ENCODE measurements around the gene KCNK6. TPM values are rescaled to one million over a fixed set of nuclear protein-coding genes. Genes with fewer than 3 reads are reported as not detected.

Gene KCNK6
- total RNA-seq, result 1 to 10 TPM; 1.3 to 3.8 TPM

DNA sequence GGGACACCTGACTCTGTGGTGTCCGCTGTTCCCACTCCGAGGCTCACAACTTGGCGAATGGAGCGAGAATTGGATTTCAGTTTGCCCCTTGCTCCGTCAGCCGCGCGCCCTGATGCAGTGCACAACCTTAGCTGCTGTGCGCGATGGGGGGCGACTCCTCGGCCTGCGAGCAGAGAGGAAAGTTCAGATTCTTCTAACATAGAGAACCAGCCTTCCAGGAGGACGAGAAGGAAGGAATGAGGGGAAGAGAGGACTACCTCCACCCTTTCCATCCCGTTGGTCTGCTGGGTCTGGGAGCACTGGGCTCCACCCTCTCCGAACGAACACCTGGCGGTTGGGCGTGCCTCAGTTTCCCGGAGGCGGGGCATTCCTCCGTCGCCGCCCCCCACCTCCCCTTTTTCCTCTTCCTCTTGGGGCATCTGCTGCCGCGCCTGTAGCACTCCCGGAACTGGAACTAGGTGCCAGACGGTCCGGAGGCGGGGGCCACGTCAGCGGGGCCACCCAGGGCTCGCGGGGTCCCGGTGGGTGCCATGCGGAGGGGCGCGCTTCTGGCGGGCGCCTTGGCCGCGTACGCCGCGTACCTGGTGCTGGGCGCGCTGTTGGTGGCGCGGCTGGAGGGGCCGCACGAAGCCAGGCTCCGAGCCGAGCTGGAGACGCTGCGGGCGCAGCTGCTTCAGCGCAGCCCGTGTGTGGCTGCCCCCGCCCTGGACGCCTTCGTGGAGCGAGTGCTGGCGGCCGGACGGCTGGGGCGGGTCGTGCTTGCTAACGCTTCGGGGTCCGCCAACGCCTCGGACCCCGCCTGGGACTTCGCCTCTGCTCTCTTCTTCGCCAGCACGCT is at the start of gene KCNK6:
TSS of gene KCNK6 (plus strand) at position 425 of the 838 bp plus-strand sequence. CDS start at position 531, 106 bp downstream.
- TF ChIP-seq, protein P1, sequence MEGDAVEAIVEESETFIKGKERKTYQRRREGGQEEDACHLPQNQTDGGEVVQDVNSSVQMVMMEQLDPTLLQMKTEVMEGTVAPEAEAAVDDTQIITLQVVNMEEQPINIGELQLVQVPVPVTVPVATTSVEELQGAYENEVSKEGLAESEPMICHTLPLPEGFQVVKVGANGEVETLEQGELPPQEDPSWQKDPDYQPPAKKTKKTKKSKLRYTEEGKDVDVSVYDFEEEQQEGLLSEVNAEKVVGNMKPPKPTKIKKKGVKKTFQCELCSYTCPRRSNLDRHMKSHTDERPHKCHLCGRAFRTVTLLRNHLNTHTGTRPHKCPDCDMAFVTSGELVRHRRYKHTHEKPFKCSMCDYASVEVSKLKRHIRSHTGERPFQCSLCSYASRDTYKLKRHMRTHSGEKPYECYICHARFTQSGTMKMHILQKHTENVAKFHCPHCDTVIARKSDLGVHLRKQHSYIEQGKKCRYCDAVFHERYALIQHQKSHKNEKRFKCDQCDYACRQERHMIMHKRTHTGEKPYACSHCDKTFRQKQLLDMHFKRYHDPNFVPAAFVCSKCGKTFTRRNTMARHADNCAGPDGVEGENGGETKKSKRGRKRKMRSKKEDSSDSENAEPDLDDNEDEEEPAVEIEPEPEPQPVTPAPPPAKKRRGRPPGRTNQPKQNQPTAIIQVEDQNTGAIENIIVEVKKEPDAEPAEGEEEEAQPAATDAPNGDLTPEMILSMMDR (IDR thresholded peaks at IDR 0.05), result no peak
- Histone ChIP-seq H3K27me3 (no peaks in the 10 kb centered on the region), H3K4me3 (peak within 1 kb of the TSS; percentile 56 to 79), H3K9me3 (no peaks in the 10 kb centered on the region), H3K27ac (peak within 1 kb of the TSS; percentile 58 to 79), H3K36me3 (no peaks in the 10 kb centered on the region), H3K4me1 (peaks cover 0 to 50% of the 10 kb centered on the region in 2 donors)
- DNase-seq (ENCODE audit: low spot score), result no peak

- H3K36me3 ChIP-seq, result no peaks in the 10 kb centered on the region
- TF ChIP-seq, protein P1 (IDR thresholded peaks at IDR 0.05), result no peak
- no peak overlapping the region for H3K4me3 ChIP-seq
- H3K4me1 ChIP-seq, result peaks cover 0 to 14% of the 10 kb centered on the region in 2 donors
- DNase-seq (ENCODE audit: low spot score), result no peak
- no peak overlapping the region for H3K27ac ChIP-seq
- no peaks in the 10 kb centered on the region for H3K27me3 ChIP-seq
- no peaks in the 10 kb centered on the region for H3K9me3 ChIP-seq
Observed at GRCh38 chr19:38270587-38271167, 49.0 kb upstream of the KCNK6 start.

GRCh38 chr19:38273499-38273898 is 46.1 kb upstream of the KCNK6 start:
- no peak for DNase-seq (ENCODE audit: low spot score)
- Histone ChIP-seq H3K27ac (no peak overlapping the region), H3K4me3 (no peak overlapping the region), H3K4me1 (peaks cover 0 to 42% of the 10 kb centered on the region in 2 donors), H3K36me3 (no peaks in the 10 kb centered on the region), H3K9me3 (no peaks in the 10 kb centered on the region), H3K27me3 (no peaks in the 10 kb centered on the region)
- TF ChIP-seq, protein P1 (IDR thresholded peaks at IDR 0.05), result no peak

DNA sequence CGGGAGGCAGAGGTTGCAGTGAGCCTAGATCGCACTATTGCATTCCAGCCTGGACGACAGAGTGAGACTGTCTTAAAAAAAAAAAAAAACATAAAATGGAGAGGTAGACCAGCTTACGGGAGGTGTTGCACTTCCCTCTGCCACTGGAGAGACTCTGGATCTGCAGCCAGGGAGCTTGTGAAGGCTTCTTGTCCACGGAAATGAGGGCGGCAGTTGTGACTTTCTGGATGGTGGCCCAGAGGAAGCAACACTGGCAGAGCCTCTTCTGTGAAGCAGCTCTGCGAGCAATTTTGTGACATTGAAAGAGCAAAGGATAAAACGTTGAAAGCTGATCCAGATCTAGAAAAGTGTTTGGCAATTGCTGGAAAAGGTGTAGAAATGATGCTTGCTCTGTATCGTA is 44.9 kb upstream of the KCNK6 start:
- no peak overlapping the region for H3K4me3 ChIP-seq
- H3K9me3 ChIP-seq, result no peaks in the 10 kb centered on the region
- peak overlapping the region in 1 of 2 donors; percentile 24 for H3K27ac ChIP-seq
- H3K4me1 ChIP-seq, result peaks cover 0 to 50% of the 10 kb centered on the region in 2 donors
- no peak for DNase-seq (ENCODE audit: low spot score)
- no peaks in the 10 kb centered on the region for H3K27me3 ChIP-seq
- H3K36me3 ChIP-seq, result no peaks in the 10 kb centered on the region
- TF ChIP-seq, protein P1 (IDR thresholded peaks at IDR 0.05), result no peak

- Histone ChIP-seq H3K4me3 (no peak overlapping the region), H3K36me3 (no peaks in the 10 kb centered on the region), H3K27me3 (no peaks in the 10 kb centered on the region), H3K4me1 (peaks cover 0 to 58% of the 10 kb centered on the region in 2 donors), H3K27ac (peak overlapping the region; percentile 72 to 79), H3K9me3 (no peaks in the 10 kb centered on the region)
- TF ChIP-seq, protein P1 (IDR thresholded peaks at IDR 0.05), result no peak
- DNase-seq (ENCODE audit: low spot score), result no peak
Observed at GRCh38 chr19:38276942-38277517, 42.6 kb upstream of the KCNK6 start.

All from right atrium auricular region (tissue), 2 donors.